ENCODE results near the gene LSM14A.

Gene LSM14A

DNA sequence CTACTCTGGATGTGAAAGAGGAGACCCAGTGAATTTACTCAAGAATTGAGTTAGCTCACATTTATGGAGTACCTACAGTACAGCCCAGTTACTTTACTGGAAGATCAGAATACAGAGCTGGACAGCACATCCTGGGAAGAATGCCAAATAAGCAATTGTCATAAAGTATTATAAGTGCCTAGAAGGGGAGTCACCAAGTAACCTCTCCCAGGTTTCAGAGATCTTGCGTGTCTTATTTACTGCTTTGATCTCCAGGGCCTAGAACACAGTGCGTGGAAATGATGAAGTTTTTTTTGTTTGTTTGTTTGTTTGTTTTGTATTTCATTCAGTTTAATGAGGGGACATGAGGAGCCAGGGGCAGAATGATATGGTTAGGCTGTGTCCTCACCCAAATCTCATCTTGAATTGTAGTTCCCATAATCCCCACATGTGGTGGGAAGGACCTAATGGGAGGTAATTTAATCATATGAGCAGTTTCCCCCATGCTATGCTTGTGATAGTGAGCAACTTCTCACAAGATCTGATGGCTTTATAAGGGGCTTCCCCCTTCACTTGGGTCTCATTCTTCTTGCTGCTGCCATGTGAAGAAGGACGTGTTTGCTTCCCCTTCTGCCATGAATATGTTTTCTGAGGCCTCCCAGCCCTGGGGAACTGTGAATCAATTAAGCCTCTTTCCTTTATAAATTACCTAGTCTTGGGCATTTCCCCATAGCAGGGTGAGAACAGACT is 87.2 kb downstream of the LSM14A start:
- DNase-seq = no peak

DNA sequence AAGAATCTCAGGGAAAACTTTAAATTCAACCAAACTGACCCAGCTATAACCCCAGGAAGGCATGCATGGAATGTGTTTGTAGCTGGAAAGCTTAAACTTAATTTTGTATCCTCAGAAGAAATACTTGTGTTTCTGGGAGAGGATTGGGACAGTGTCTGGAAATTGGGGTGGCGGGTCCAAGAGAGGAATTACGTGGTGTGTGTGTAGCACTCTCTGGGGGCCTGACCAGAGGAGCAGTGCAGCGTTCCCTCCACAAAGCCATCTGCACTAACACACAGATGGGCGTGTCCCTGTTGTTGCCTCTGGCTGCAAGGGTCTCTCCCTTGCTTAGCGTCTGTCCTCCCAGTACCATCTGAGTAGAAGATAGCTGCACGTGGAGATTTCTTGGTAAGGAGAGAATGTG is 88.5 kb downstream of the LSM14A start:
- no peak for DNase-seq

DNA sequence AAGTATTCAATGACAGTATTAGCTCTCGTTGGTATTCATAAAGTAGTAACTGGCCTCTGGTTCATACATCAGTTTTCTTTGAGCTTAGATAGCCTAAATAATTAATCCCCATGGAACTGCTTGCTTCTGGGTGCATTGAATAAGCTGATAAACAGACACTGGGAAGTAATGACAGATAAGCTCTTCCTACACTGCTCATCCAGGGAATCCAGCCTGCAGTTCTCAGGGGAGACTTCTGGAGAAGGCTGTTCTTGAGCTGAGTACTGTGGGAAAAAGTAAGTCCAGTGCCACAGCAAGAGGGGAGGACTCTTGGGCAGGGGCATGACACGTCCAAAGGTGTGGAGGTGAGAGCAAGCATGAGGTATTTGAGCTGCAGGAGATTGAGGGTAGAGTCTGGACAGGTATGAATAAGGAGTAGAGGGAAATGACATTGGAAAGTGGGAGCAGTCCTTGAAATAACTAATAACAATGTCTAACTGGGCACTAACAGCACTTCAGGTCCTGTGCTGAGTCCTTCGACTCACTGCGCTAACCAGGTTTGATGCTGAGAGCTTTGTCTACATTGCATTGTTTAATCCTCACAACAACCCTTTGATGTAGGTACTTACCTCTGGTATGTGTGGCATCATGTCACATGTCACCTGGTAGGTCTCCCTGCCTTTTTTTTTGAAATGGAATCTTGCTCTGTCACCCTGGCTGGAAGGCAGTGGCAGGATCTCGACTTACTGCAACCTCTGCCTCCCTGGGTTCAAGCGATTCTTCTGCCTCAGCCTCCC is 89.2 kb downstream of the LSM14A start:
- no peak for DNase-seq

GRCh38 chr19:34263745-34264237 is 91.5 kb downstream of the LSM14A start:
- DNase-seq = no peak

GRCh38 chr19:34265221-34265650 is 92.9 kb downstream of the LSM14A start:
- no peak for DNase-seq

- DNase-seq = no peak
Measured at GRCh38 chr19:34269081-34269480, 96.8 kb downstream of the LSM14A start.

DNA sequence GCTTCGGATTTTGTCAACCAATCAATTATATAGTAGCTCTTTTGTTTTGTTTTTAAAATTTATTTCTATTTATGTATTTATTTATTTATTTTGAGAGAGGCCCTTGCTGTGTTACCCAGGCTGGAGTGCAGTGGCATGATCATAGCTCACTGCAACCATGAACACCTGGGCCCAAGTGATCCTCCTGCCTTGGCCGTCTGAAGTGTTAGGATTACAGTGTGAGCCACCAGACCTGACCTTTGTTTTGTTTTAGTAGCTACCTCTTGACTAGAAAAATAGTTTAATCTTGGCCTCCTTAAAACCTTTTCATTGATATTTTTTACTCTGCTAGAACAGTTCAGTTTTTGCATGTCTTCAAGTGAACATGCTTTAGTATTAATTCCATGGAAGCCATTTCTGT is 97.2 kb downstream of the LSM14A start:
- DNase-seq = no peak

DNA sequence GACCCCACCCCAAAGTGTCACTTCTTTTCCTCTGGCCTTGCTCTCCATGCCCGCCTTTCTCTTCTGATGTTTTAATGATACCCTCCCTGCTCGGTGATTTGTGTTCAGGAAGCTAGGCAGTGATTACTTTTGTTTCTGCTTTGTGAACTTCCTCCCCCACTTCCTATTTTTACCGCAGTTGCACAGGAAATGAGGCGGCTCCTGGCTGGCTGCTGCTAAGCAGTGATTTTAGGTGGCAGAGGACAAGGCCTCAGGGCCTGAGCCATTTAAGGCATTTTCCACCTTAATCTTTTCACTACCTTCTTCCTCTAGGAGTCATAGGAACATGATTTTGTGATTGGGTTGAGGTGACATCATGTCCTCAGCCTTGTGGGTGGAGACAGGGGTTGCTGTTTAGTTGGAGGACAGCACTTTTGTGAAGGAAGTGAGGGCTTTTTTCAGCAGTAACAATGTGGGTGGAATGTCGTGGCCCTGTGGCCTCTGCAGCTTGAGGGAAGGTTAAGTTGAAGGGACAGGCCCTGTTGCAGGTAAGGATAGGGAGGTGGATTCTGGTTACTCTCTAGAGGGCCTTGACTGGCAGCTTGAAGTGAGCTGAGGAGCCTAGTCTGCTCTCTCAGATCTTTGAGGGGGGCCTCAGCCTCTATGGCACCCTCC is 97.8 kb downstream of the LSM14A start:
- peak; percentile 72 for DNase-seq

DNA sequence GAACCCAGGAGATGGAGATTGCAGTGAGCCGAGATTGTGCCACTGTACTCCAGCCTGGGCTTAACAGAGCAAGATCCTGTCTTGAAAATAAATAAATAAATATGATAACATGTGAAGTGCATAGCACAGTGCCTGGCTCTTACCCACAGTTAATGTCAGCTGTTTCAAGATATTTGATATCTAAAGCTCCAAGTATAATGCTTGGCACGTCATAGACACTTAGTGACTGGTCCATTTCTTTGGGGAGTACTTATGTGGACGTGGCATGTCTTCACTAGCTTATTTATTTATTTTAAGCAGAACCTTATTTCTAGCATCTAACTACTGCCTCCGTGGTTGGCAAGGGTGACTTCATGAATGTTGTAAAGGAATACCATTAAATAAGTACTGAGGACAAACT is 100.8 kb downstream of the LSM14A start:
- DNase-seq = no peak

- no peak for DNase-seq
Measured at GRCh38 chr19:34274284-34274826, 102.1 kb downstream of the LSM14A start.

DNA sequence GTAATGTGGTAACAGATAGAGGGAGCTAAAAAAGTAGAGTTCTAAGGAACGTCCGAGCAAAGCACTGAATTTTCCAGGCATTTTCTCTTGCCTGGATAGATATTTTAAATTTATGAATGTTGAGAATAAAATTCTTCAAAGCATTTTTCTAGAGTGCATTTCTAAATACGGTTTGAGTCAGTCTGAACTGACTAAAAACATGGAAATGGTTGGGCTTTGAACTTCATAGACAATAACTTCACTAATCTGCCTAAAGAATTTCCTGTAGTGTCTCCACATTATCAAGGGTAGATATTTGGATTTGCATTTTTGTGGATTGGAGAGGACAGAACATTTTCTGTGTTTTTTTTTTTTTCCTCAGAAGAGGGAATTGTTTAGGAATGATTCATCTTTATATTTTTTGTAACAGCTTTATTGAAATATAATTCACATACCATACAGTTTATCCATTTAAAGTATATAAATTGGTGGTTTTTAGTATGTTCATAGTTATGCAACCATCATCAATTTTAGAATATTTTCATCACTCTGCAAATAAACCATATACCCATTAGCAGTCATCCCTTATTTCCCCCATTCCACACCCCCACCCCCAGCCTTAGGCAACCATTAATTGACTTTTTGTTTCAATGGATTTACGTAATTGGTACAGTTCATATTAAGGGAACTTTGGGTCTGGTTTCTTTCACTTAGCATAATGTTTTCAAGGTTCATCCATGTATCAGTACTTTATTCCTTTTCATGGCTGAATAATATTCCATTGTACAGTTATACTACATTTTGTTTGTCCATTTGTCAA is 102.7 kb downstream of the LSM14A start:
- no peak for DNase-seq

DNA sequence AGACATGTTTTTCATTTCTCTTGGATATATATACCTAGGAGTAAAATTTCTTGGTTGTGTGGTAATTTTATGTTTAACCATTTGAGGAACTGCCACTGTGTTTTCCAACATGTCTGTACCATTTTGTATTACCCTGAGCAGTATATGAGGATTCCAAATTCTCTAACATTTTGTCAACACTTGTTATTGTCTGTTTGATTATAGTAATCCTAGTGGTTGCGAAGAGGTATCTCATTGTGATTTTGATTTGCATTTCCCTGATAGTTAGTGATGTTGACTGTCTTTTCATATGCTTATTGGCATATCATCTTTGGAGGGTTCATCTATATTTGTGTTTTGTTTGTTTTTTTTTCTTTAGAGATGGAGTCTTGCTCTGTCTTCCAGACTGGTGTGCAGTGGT is 103.4 kb downstream of the LSM14A start:
- no peak for DNase-seq

- no peak for DNase-seq
Measured at GRCh38 chr19:34276614-34277013, 104.3 kb downstream of the LSM14A start.

GRCh38 chr19:34277244-34277643 is 104.9 kb downstream of the LSM14A start:
- no peak for DNase-seq

DNA sequence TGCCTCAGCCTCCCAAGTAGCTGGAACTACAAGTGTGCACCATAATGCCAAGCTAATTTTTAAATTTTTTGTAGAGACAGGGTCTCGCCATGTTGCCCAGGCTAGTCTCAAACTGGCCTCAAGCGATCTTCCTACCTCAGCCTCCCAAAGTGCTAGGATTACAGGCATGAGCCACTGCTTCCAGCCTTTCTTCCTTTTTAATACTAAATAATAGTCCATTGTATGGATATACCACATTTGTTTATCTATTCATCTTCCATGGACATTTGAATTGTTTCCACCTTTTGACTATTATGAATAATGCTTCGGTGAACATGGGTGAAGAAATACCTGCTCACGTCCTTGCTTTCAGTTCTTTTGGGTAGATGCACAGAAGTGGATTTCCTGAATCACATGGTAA is 106.5 kb downstream of the LSM14A start:
- DNase-seq = no peak

All from GF-D8 (cell line).